ENCODE measurements around the gene HS1BP3.

DNA sequence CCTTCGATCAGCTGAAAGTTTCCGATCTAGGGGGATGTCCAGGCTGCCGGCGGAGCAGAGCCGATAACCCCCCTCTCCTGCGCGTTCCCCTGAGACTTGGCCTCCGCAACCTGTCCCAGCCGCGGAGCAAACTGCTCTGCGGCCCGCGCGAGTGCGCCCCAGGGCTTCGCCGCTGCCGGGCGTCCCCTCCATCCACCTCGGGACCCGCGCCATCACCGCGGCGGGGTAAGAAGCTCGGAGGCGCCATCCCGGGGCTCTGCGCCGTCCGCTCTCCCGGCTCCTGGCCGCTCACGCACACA lies 15.1 kb upstream of the HS1BP3 start:
- TF ChIP-seq, protein P1, sequence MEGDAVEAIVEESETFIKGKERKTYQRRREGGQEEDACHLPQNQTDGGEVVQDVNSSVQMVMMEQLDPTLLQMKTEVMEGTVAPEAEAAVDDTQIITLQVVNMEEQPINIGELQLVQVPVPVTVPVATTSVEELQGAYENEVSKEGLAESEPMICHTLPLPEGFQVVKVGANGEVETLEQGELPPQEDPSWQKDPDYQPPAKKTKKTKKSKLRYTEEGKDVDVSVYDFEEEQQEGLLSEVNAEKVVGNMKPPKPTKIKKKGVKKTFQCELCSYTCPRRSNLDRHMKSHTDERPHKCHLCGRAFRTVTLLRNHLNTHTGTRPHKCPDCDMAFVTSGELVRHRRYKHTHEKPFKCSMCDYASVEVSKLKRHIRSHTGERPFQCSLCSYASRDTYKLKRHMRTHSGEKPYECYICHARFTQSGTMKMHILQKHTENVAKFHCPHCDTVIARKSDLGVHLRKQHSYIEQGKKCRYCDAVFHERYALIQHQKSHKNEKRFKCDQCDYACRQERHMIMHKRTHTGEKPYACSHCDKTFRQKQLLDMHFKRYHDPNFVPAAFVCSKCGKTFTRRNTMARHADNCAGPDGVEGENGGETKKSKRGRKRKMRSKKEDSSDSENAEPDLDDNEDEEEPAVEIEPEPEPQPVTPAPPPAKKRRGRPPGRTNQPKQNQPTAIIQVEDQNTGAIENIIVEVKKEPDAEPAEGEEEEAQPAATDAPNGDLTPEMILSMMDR (conservative IDR thresholded peaks at IDR 0.05) = no peak
- no peak for TF ChIP-seq EZH2 (IDR thresholded peaks at IDR 0.05; ENCODE audit: low read depth)

All from PC-9 (cell line).